ENCODE data around the gene PRKG1. TPM values are rescaled to one million over a fixed set of nuclear protein-coding genes. Genes with fewer than 3 reads are reported as not detected.

The PRKG1 gene
- total RNA-seq, 1 experiment from 2014 or later: 16.5 TPM

- peaks cover 22% of the 10 kb centered on the region for H3K9me3 Mint-ChIP-seq
- peaks cover 47% of the 10 kb centered on the region for H3K4me1 Mint-ChIP-seq
- H3K27me3 Mint-ChIP-seq (ENCODE audit: low read depth): peaks cover 4% of the 10 kb centered on the region; the same call in 1 of the 2 replicates
- ATAC-seq (no peak), DNase-seq (ENCODE audit: low spot score) (no peak)
- ChIA-PET POLR2A (no interaction called here), CTCF (no interaction called here)
- H3K4me3 Mint-ChIP-seq: no peak overlapping the region
- peaks cover 33% of the 10 kb centered on the region for H3K36me3 Mint-ChIP-seq
- TF ChIP-seq, protein P1, sequence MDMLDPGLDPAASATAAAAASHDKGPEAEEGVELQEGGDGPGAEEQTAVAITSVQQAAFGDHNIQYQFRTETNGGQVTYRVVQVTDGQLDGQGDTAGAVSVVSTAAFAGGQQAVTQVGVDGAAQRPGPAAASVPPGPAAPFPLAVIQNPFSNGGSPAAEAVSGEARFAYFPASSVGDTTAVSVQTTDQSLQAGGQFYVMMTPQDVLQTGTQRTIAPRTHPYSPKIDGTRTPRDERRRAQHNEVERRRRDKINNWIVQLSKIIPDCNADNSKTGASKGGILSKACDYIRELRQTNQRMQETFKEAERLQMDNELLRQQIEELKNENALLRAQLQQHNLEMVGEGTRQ (CRISPR knock-in tag; IDR thresholded peaks at IDR 0.05): no peak
- TF ChIP-seq SMAD3 (CRISPR knock-in tag; IDR thresholded peaks at IDR 0.05; ENCODE audit: borderline replicate concordance) (no peak), ZNF396 (CRISPR knock-in tag; IDR thresholded peaks at IDR 0.05; ENCODE audit: borderline replicate concordance) (no peak), CTCF (IDR thresholded peaks at IDR 0.05) (no peak), ZNF423 (CRISPR knock-in tag; IDR thresholded peaks at IDR 0.05) (no peak), ZNF317 (CRISPR knock-in tag; IDR thresholded peaks at IDR 0.05; ENCODE audit: borderline replicate concordance, low read depth) (no peak), TP53 (CRISPR knock-in tag; IDR thresholded peaks at IDR 0.05) (no peak), TEAD1 (CRISPR knock-in tag; IDR thresholded peaks at IDR 0.05) (no peak), EMX1 (CRISPR knock-in tag; IDR thresholded peaks at IDR 0.05) (no peak), SOX15 (CRISPR knock-in tag; IDR thresholded peaks at IDR 0.05) (no peak), MAX (CRISPR knock-in tag; IDR thresholded peaks at IDR 0.05) (no peak), SMAD4 (CRISPR knock-in tag; IDR thresholded peaks at IDR 0.05) (no peak), ARID4B (CRISPR knock-in tag; IDR thresholded peaks at IDR 0.05; ENCODE audit: borderline replicate concordance) (no peak), IRF1 (CRISPR knock-in tag; IDR thresholded peaks at IDR 0.05) (no peak)
- TF ChIP-seq, protein P2, sequence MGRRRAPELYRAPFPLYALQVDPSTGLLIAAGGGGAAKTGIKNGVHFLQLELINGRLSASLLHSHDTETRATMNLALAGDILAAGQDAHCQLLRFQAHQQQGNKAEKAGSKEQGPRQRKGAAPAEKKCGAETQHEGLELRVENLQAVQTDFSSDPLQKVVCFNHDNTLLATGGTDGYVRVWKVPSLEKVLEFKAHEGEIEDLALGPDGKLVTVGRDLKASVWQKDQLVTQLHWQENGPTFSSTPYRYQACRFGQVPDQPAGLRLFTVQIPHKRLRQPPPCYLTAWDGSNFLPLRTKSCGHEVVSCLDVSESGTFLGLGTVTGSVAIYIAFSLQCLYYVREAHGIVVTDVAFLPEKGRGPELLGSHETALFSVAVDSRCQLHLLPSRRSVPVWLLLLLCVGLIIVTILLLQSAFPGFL (CRISPR knock-in tag; IDR thresholded peaks at IDR 0.05; ENCODE audit: borderline replicate concordance): no peak
- TF ChIP-seq, protein P3, sequence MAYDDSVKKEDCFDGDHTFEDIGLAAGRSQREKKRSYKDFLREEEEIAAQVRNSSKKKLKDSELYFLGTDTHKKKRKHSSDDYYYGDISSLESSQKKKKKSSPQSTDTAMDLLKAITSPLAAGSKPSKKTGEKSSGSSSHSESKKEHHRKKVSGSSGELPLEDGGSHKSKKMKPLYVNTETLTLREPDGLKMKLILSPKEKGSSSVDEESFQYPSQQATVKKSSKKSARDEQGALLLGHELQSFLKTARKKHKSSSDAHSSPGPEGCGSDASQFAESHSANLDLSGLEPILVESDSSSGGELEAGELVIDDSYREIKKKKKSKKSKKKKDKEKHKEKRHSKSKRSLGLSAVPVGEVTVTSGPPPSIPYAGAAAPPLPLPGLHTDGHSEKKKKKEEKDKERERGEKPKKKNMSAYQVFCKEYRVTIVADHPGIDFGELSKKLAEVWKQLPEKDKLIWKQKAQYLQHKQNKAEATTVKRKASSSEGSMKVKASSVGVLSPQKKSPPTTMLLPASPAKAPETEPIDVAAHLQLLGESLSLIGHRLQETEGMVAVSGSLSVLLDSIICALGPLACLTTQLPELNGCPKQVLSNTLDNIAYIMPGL (CRISPR knock-in tag; IDR thresholded peaks at IDR 0.05): no peak
- TF ChIP-seq, protein P4, sequence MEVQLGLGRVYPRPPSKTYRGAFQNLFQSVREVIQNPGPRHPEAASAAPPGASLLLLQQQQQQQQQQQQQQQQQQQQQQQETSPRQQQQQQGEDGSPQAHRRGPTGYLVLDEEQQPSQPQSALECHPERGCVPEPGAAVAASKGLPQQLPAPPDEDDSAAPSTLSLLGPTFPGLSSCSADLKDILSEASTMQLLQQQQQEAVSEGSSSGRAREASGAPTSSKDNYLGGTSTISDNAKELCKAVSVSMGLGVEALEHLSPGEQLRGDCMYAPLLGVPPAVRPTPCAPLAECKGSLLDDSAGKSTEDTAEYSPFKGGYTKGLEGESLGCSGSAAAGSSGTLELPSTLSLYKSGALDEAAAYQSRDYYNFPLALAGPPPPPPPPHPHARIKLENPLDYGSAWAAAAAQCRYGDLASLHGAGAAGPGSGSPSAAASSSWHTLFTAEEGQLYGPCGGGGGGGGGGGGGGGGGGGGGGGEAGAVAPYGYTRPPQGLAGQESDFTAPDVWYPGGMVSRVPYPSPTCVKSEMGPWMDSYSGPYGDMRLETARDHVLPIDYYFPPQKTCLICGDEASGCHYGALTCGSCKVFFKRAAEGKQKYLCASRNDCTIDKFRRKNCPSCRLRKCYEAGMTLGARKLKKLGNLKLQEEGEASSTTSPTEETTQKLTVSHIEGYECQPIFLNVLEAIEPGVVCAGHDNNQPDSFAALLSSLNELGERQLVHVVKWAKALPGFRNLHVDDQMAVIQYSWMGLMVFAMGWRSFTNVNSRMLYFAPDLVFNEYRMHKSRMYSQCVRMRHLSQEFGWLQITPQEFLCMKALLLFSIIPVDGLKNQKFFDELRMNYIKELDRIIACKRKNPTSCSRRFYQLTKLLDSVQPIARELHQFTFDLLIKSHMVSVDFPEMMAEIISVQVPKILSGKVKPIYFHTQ (CRISPR knock-in tag; IDR thresholded peaks at IDR 0.05): no peak
- TF ChIP-seq, protein P5, sequence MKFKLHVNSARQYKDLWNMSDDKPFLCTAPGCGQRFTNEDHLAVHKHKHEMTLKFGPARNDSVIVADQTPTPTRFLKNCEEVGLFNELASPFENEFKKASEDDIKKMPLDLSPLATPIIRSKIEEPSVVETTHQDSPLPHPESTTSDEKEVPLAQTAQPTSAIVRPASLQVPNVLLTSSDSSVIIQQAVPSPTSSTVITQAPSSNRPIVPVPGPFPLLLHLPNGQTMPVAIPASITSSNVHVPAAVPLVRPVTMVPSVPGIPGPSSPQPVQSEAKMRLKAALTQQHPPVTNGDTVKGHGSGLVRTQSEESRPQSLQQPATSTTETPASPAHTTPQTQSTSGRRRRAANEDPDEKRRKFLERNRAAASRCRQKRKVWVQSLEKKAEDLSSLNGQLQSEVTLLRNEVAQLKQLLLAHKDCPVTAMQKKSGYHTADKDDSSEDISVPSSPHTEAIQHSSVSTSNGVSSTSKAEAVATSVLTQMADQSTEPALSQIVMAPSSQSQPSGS (CRISPR knock-in tag; IDR thresholded peaks at IDR 0.05; ENCODE audit: borderline replicate concordance, low read depth): no peak
- no peak overlapping the region; the same call in 1 of the 2 replicates for H3K27ac Mint-ChIP-seq
Observed at GRCh38 chr10:51273574-51273973, 199.3 kb downstream of the PRKG1 start.

Data from WTC11 (cell line).